Left lung (tissue), 10 donors: ENCODE results near the gene ACACA. TPM values are rescaled to one million over a fixed set of nuclear protein-coding genes. Genes with fewer than 3 reads are reported as not detected.

Experiments
- ATAC-seq: fragments of 200-7000 bp; cut with Tn5 transposase; one replicate; pipeline ENCODE4 v1.9.1; 2020; ENCODE audit warnings: moderate library complexity
- DNase-seq, 4 donors: peaks; one replicate each; pipeline ENCODE4 v3.0.0-alpha.2; 2013 to 2020
- H3K27ac ChIP-seq, 2 donors: fragments of 200-600 bp; sonication (generic) in 1 of 2; one replicate each; pipeline versions ENCODE4 v1.5.0 to v1.8.0; 2020 to 2021
- H3K27me3 ChIP-seq, 2 donors: fragments of 200-600 bp; sonication (generic) in 1 of 2; one replicate each; pipeline versions ENCODE4 v1.5.0 to v1.8.0; 2020 to 2021
- H3K36me3 ChIP-seq, 2 donors: fragments of 200-600 bp; sonication (generic) in 1 of 2; one replicate each; pipeline versions ENCODE4 v1.5.0 to v1.8.0; 2020 to 2021
- H3K4me1 ChIP-seq, 2 donors: fragments of 200-600 bp; one replicate each; pipeline ENCODE4 v1.8.0; 2021
- H3K4me3 ChIP-seq, 2 donors: fragments of 200-600 bp; sonication (generic) in 1 of 2; one replicate each; pipeline versions ENCODE4 v1.5.0 to v1.8.0; 2020 to 2021; ENCODE audit warnings: mild to moderate bottlenecking in 1 of 2
- H3K9me3 ChIP-seq, 2 donors: fragments of 200-600 bp; sonication (generic) in 1 of 2; one replicate each; pipeline versions ENCODE4 v1.5.0 to v1.8.0; 2020 to 2021
- CTCF ChIP-seq, 2 donors: fragments of 200-600 bp; sonication (generic) in 1 of 2; IDR thresholded peaks; one replicate each; pipeline versions ENCODE4 v1.5.0 to v1.8.0; 2021; ENCODE audit warnings: antibody characterized with exemption in 2 of 2
- intact Hi-C, 2 donors: fragments of 100-400 bp; cut with DNase I; formaldehyde crosslinking; loops; one replicate each; pipeline versions ENCODE4 v1.11.2 to v1.14.2; 2022
- polyA plus RNA-seq, 6 donors: library from polyadenylated mRNA; unstranded; fragments of 120-200 nt; gene quantifications; one replicate each; pipeline ENCODE4 v1.2.1, GENCODE V29; 2013; ENCODE audit not compliant: insufficient read length in 6 of 6
- total RNA-seq, 2 donors: library from RNA; stranded (reverse); fragmentation: NEBNext Ultra II Directional; extraction: Animal tissue kit (Norgen Biotek cat#: 25700); gene quantifications; one replicate each; pipeline ENCODE4 v1.2.1, GENCODE V29; 2021
- donor health status: DM: no; HTN: yes; CAD: no.
- donor health status: DM: no; HTN: no; CAD: no.

Gene ACACA
- total and polyA plus RNA-seq, 8 donors = 43.6 to 128 (median 53.3) TPM

- DNase-seq (no peak), ATAC-seq (no peak)
- Histone ChIP-seq H3K36me3 (peaks cover 0 to 59% of the 10 kb centered on the region in 2 donors), H3K27me3 (no peaks in the 10 kb centered on the region), H3K4me3 (no peak overlapping the region), H3K4me1 (no peaks in the 10 kb centered on the region), H3K9me3 (no peaks in the 10 kb centered on the region), H3K27ac (no peak overlapping the region)
- TF ChIP-seq CTCF (IDR thresholded peaks at IDR 0.05) = no peak
- intact Hi-C loops = no loop called here
These were observed 355.7 kb downstream of the ACACA start for GRCh38 chr17:37050920-37051319.

- DNase-seq (no peak), ATAC-seq (no peak)
- Histone ChIP-seq H3K4me3 (no peak overlapping the region), H3K9me3 (no peaks in the 10 kb centered on the region), H3K36me3 (peaks cover 0 to 60% of the 10 kb centered on the region in 2 donors), H3K27ac (no peak overlapping the region), H3K4me1 (no peaks in the 10 kb centered on the region), H3K27me3 (no peaks in the 10 kb centered on the region)
- intact Hi-C loops = loop anchor here in 1 of 2 donors (5.0 kb wide), 1 partner anchor 422 kb away; no protein-coding TSS in a partner anchor
- TF ChIP-seq CTCF (IDR thresholded peaks at IDR 0.05) = no peak
These were observed 357.8 kb downstream of the ACACA start for GRCh38 chr17:37048811-37049210.

- peak; percentile 82 to 83 for TF ChIP-seq CTCF (IDR thresholded peaks at IDR 0.05)
- ATAC-seq (peak; percentile 92), DNase-seq (peak; percentile 69 to 87 (median 78))
- Histone ChIP-seq H3K27me3 (no peaks in the 10 kb centered on the region), H3K36me3 (peaks cover 0 to 61% of the 10 kb centered on the region in 2 donors), H3K27ac (no peak overlapping the region), H3K4me1 (no peaks in the 10 kb centered on the region), H3K4me3 (no peak overlapping the region), H3K9me3 (no peaks in the 10 kb centered on the region)
- intact Hi-C loops = loop anchor here in 1 of 2 donors (5.0 kb wide), 1 partner anchor 420 kb away; no protein-coding TSS in a partner anchor
These were observed 359.0 kb downstream of the ACACA start for GRCh38 chr17:37047631-37048104.

GRCh38 chr17:37045351-37045922 lies 361.2 kb downstream of the ACACA start:
- TF ChIP-seq CTCF (IDR thresholded peaks at IDR 0.05) = no peak
- intact Hi-C loops = loop anchor here in 1 of 2 donors (5.0 kb wide), 1 partner anchor 418 kb away; no protein-coding TSS in a partner anchor
- DNase-seq (no peak), ATAC-seq (no peak)
- Histone ChIP-seq H3K27me3 (no peaks in the 10 kb centered on the region), H3K4me1 (no peaks in the 10 kb centered on the region), H3K36me3 (peaks cover 0 to 42% of the 10 kb centered on the region in 2 donors), H3K9me3 (no peaks in the 10 kb centered on the region), H3K27ac (no peak overlapping the region), H3K4me3 (no peak overlapping the region)

- Histone ChIP-seq H3K9me3 (no peaks in the 10 kb centered on the region), H3K4me3 (no peak overlapping the region), H3K4me1 (no peaks in the 10 kb centered on the region), H3K27me3 (no peaks in the 10 kb centered on the region), H3K36me3 (peaks cover 0 to 40% of the 10 kb centered on the region in 2 donors), H3K27ac (no peak overlapping the region)
- DNase-seq (no peak), ATAC-seq (no peak)
- no peak for TF ChIP-seq CTCF (IDR thresholded peaks at IDR 0.05)
- intact Hi-C loops = no loop called here
These were observed 363.4 kb downstream of the ACACA start for GRCh38 chr17:37043201-37043600.
